Left lung (tissue), 10 donors: ENCODE results near the gene CREB3L2. TPM values are rescaled to one million over a fixed set of nuclear protein-coding genes. Genes with fewer than 3 reads are reported as not detected.

ENCODE experiments used
- ATAC-seq: fragments of 200-7000 bp; cut with Tn5 transposase; one replicate; pipeline ENCODE4 v1.9.1; 2020; ENCODE audit warnings: moderate library complexity
- DNase-seq, 4 donors: peaks; one replicate each; pipeline ENCODE4 v3.0.0-alpha.2; 2013 to 2020
- H3K27ac ChIP-seq, 2 donors: fragments of 200-600 bp; sonication (generic) in 1 of 2; one replicate each; pipeline versions ENCODE4 v1.5.0 to v1.8.0; 2020 to 2021
- H3K27me3 ChIP-seq, 2 donors: fragments of 200-600 bp; sonication (generic) in 1 of 2; one replicate each; pipeline versions ENCODE4 v1.5.0 to v1.8.0; 2020 to 2021
- H3K36me3 ChIP-seq, 2 donors: fragments of 200-600 bp; sonication (generic) in 1 of 2; one replicate each; pipeline versions ENCODE4 v1.5.0 to v1.8.0; 2020 to 2021
- H3K4me1 ChIP-seq, 2 donors: fragments of 200-600 bp; one replicate each; pipeline ENCODE4 v1.8.0; 2021
- H3K4me3 ChIP-seq, 2 donors: fragments of 200-600 bp; sonication (generic) in 1 of 2; one replicate each; pipeline versions ENCODE4 v1.5.0 to v1.8.0; 2020 to 2021; ENCODE audit warnings: mild to moderate bottlenecking in 1 of 2
- H3K9me3 ChIP-seq, 2 donors: fragments of 200-600 bp; sonication (generic) in 1 of 2; one replicate each; pipeline versions ENCODE4 v1.5.0 to v1.8.0; 2020 to 2021
- CTCF ChIP-seq, 2 donors: fragments of 200-600 bp; sonication (generic) in 1 of 2; IDR thresholded peaks; one replicate each; pipeline versions ENCODE4 v1.5.0 to v1.8.0; 2021; ENCODE audit warnings: antibody characterized with exemption in 2 of 2
- intact Hi-C, 2 donors: fragments of 100-400 bp; cut with DNase I; formaldehyde crosslinking; loops; one replicate each; pipeline versions ENCODE4 v1.11.2 to v1.14.2; 2022
- polyA plus RNA-seq, 6 donors: library from polyadenylated mRNA; unstranded; fragments of 120-200 nt; gene quantifications; one replicate each; pipeline ENCODE4 v1.2.1, GENCODE V29; 2013; ENCODE audit not compliant: insufficient read length in 6 of 6
- total RNA-seq, 2 donors: library from RNA; stranded (reverse); fragmentation: NEBNext Ultra II Directional; extraction: Animal tissue kit (Norgen Biotek cat#: 25700); gene quantifications; one replicate each; pipeline ENCODE4 v1.2.1, GENCODE V29; 2021
- donor health status: DM: no; HTN: yes; CAD: no.
- donor health status: DM: no; HTN: no; CAD: no.

CREB3L2 gene
- total and polyA plus RNA-seq, 8 donors: 49.9 to 62.7 (median 58.9) TPM

DNA sequence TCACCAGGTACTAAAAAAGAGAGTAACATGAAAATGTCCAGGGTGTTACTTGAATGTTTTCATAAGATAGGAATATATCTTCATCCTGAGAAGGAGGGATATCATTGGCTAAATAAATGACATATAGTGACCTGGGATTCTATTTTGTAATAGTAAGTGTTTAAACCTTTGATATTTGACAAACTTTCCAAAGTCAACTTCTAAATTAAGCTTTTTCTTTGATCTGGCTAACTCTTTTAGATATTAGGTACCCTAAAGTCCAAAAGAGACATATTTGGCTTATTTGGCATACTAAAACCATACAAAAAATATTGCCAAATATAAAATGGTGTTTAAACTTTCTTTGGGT lies 22.4 kb upstream of the CREB3L2 start:
- Histone ChIP-seq H3K9me3 (peaks cover 0 to 6% of the 10 kb centered on the region in 2 donors), H3K4me3 (no peak overlapping the region), H3K4me1 (no peaks in the 10 kb centered on the region), H3K36me3 (no peaks in the 10 kb centered on the region), H3K27ac (no peak overlapping the region), H3K27me3 (no peaks in the 10 kb centered on the region)
- no peak for ATAC-seq
- DNase-seq: no peak
- TF ChIP-seq CTCF (IDR thresholded peaks at IDR 0.05): no peak
- intact Hi-C loops: no loop called here

GRCh38 chr7:138023618-138024342 lies 21.9 kb upstream of the CREB3L2 start:
- no peak overlapping the region for H3K27ac ChIP-seq
- intact Hi-C loops: no loop called here
- H3K4me3 ChIP-seq: no peak overlapping the region

GRCh38 chr7:138021889-138022288 lies 20.0 kb upstream of the CREB3L2 start:
- DNase-seq: no peak
- H3K4me1 ChIP-seq: no peaks in the 10 kb centered on the region
- no peak overlapping the region for H3K4me3 ChIP-seq
- intact Hi-C loops: no loop called here
- H3K27ac ChIP-seq: no peak overlapping the region
- no peaks in the 10 kb centered on the region for H3K36me3 ChIP-seq
- TF ChIP-seq CTCF (IDR thresholded peaks at IDR 0.05): no peak
- no peak for ATAC-seq
- H3K9me3 ChIP-seq: peaks cover 0 to 6% of the 10 kb centered on the region in 2 donors
- H3K27me3 ChIP-seq: no peaks in the 10 kb centered on the region

More at GRCh38 chr7:138023618-138024342, 21.9 kb upstream of the CREB3L2 start:
- ATAC-seq (no peak), DNase-seq (no peak)
- Histone ChIP-seq H3K27me3 (no peaks in the 10 kb centered on the region), H3K9me3 (peaks cover 0 to 6% of the 10 kb centered on the region in 2 donors), H3K4me1 (no peaks in the 10 kb centered on the region), H3K36me3 (no peaks in the 10 kb centered on the region)
- no peak for TF ChIP-seq CTCF (IDR thresholded peaks at IDR 0.05)

GRCh38 chr7:138017992-138018391 lies 16.1 kb upstream of the CREB3L2 start:
- no peaks in the 10 kb centered on the region for H3K36me3 ChIP-seq
- H3K4me1 ChIP-seq: no peaks in the 10 kb centered on the region
- H3K27ac ChIP-seq: no peak overlapping the region
- intact Hi-C loops: no loop called here
- ATAC-seq (no peak), DNase-seq (no peak)
- TF ChIP-seq CTCF (IDR thresholded peaks at IDR 0.05): no peak
- H3K4me3 ChIP-seq: no peak overlapping the region
- no peaks in the 10 kb centered on the region for H3K27me3 ChIP-seq
- H3K9me3 ChIP-seq: no peaks in the 10 kb centered on the region

- TF ChIP-seq CTCF (IDR thresholded peaks at IDR 0.05): no peak
- intact Hi-C loops: no loop called here
These were observed 13.2 kb upstream of the CREB3L2 start for GRCh38 chr7:138015096-138015495.

More at GRCh38 chr7:138015096-138015495, 13.2 kb upstream of the CREB3L2 start:
- no peaks in the 10 kb centered on the region for H3K36me3 ChIP-seq
- DNase-seq (no peak), ATAC-seq (no peak)
- H3K4me3 ChIP-seq: no peak overlapping the region
- H3K4me1 ChIP-seq: no peaks in the 10 kb centered on the region
- H3K27ac ChIP-seq: no peak overlapping the region
- H3K9me3 ChIP-seq: no peaks in the 10 kb centered on the region
- H3K27me3 ChIP-seq: no peaks in the 10 kb centered on the region
